HG02973 (cell line): ENCODE data around the gene TRMT1.
"Not testable (repeated sequence)": the region's sequence is repeated elsewhere in the genome, so short reads cannot be mapped to it uniquely, and the experiment has no call there.

Source experiments
- ATAC-seq: cut with Tn5 transposase; IDR thresholded peaks from one replicate; pipeline ENCODE4 v1.9.1; 2021; ENCODE audit warnings: moderate library complexity; ENCODE audit not compliant: unreplicated experiment

TRMT1 gene

DNA sequence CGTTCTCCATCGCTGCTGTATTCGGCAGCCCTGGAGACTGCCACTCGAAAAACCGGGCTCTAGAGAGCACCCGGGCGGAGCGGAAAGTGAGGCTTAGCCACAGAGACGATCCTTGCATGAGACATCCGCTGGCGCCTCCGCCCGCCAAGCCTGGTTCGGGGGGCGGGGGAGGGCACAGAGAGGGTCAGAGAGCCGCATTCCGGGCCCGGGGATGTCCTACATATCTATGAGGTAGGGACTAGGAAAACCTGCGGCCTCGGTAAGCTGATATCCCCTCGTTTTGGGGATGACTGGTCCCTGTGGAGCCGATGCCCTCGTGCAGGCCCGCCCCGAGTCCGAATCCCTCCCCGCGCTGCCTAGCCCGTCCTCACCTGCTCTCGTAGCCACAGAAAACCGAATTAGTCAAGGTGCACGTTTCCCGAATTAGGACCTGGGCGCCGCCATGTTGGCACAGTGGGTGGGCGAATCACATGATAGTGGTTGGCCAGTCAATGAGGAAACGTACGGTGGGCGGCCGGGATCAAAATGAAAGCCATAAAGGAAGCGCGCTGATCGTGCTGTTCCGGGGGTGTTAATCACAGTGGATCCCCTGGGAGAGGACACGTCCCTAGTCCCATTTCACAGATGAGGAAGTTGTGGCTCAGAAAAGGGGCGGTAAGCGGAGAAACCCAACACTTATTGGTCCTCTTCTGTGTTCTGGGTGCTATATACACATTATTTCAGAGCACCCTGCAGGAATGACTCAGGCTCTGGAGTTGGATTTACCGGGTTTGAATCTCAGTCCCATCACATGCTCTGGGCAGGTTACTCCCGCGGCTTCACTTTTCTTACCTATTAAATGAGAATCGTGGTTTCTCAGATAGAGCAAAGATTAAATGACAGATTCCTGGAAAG, at the start of gene TRMT1:
TRMT1 (minus strand) TSS at position 459 of the 894 bp plus-strand sequence; CDS start at position 118, 341 bp downstream.
- ATAC-seq, result peak; percentile 44

DNA sequence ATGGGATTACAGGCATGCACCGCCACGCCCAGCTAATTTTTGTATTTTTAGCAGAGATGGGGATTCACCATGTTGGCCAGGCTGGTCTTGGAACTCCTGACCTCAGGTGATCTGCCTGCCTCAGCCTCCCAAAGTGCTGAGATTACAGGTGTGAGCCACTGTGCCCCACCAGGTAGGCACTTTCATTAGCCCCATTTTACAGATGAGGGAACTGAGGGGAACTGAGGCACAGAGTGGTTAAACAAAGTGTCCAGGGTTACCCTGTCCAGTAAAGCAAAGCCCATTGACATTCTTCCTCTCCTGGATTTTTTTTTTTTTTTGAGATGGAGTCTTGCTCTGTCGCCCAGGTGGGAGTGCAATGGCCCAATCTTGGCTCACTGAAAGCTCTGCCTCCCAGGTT, 49.6 kb upstream of the TRMT1 start:
- not testable (repeated sequence) for ATAC-seq

DNA sequence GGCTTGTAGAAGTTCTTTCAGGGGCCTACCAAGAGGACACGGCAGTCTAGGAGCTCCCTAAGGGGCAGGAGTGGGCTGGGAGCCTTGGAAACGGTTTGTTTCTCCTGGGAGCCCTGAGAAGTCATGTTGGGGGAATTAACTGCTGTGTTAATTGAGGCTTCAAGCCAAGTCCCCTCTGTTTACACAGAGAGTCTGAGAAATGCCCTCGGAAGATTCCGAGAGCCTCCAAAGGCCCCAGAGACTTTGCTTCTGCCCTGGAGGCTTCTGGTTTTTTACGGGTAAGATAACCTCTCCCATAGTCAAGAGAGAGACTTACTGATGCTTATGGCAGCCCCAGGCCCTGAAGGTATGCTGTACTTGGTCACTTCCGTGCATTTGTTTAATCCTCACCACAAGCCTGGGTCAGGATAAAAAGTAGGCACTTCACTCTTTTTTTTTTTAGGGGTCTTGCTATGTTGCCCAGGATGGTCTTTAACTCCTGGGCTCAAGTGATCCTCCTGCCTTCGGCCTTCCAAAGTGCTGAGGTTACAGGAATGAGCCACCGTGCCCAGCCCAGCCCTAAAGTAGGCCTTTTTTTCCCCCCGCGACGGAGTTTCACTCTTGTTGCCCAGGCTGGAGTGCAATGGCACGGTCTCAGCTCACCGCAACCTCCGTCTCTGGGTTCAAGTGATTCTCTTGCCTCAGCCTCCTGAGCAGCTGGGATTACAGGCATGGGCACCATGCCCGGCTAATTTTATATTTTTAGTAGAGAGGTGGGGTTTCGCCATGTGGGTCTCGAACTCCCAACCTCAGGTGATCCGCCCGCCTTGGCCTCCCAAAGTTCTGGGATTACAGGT, 48.8 kb upstream of the TRMT1 start:
- no peak for ATAC-seq

DNA sequence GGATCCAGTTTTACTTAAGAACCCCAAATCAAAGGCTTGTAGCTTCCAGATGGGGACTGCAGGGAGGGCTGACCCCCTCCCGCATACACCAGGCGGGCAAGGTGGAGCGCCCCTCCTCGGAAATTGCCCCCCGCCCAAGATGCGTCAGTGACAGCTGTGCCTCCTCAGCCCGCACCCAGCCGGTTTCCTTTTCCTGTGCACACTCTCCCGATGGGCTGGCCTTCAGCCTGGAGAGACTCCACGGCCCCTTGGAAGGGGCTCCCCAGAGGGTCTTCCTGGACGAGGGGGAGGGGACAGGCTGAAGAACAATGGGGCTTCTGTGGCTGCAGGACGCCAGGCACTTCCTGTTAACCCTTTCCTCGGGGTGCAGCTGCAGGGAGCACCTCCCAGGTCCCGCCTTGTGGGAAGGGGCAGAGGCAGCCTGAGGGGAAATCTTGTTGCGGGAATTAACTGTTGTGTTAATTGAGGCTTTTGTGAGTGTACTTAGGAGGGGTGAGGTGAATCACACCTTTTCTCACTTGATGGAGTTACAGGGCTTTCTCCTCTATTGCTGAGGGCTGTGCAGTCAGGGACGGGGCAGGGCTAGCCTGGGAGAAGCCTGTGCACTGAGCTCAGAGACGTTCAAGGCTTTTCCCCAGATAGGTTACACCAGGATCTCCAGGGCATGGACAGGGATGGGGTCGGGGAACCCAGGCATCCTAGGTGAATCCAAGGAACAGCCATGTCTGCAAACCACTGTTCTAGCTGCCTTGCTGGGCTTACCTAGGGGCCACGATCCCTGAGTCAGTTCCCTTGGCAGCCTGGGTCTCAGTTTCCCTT, 48.0 kb upstream of the TRMT1 start:
- no peak for ATAC-seq

DNA sequence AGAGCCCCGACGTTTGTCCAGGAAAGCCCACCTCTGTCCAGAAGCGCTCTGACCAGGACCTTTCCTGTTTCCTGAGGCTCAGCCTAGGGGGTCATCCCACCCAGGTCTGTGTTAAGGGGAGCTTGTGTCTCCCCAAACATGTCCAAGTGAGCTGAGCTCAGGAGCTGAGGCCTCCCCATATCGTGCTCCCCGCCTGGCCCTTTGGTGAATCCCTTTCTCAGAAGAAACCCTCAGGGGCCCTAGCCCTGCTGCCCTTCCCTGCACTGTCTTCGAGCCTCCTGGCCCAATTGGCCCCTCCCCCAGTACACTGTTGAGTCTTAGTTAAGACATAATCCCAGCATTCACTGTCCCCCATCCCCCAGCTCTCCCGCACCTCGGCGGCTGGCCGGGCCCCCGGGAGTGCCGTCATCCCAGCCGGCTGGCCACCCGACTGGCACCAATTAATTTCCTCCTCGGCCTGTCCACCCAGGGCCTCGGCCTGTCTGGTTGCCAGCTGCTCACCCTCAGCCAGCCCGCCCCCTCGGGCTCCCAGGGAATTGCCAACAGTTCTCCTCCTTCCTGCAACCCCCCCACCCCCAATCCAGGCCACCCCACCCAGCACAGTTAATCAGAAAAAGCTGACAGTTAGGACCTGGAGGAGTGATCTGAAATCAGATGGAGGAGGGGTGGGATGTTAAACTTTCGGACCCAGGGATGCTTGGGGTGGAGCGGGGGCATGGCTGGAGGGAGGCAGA, 47.2 kb upstream of the TRMT1 start:
- no peak for ATAC-seq

DNA sequence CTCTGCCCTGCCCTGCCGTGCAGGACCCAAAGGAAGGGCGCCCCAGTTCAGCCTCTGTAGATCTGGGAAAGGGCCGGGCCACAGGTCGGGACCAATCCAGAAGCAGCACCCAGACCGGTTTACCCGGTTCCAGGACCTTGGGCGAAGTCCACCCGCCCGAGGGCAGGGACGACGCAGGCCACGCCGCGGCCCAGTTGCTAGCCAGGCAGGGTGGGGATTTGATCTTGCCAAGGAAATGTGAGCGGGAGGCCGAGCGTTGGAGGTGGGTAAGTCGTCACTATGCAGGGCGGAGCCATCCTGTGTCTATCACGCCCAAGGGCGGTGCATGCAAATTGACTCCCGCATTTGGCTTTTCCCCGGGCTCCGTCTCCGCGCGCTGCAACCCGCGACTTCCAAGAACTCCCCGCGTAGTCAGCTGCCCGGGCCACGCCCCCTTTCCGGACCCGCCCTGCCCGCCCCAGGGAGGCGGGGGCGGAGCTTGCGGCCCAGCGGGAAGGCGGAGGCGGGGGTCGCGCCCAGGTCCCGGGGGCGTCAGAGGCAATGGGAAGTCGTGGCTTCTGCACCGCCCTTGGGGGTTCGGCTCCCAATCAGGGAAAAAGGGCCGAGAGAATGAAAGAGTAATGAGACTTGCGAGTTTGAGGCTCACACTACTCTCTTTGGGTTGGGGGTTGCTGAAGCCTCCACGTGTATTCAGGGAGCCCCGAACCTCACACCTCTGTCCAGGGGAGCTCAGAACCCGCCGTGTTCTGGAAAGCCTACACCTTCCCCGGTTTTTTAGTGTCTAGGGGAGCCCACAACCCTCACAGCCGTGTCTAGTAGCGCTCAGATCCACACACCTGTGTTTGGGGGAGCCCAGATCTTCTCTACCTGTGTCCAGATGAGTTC, 46.4 kb upstream of the TRMT1 start:
- ATAC-seq, result no peak

DNA sequence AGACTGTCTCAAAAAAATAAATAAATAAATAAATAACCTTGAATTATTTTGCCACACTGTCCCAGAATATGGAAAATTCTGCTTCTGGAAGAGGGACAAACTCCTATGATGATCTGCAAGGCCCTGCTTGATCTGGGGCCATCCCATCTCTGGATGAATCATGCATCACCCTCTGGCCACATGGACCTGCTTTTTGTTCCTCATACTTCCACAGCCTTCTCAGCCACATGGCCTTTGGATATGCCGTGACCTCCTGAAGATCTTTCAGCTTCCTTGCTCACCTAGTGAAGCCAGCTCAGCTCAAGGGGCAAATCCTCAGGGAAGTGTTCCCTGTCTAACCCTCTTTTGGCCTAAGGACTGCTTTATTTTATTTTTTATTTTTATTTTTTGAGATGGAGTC, 44.0 kb upstream of the TRMT1 start:
- no peak for ATAC-seq

DNA sequence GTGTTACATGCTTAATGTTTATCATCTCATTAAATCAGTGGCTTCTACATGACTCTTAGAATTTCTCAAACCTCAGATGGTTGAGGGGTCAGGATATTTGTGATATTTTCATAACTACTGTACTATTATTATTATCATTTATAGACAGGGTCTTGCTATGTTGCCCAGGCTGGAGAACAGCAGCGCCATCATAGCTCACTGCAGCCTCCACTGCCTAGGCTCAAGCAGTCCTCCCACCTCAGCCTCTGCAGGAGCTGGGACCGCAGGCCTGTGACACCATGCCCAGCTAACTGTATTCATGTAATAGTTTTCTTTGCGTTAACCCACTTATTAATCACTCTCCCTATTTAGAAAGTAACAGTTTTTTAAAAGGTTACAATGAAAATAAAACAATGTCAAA, 43.2 kb upstream of the TRMT1 start:
- no peak for ATAC-seq

DNA sequence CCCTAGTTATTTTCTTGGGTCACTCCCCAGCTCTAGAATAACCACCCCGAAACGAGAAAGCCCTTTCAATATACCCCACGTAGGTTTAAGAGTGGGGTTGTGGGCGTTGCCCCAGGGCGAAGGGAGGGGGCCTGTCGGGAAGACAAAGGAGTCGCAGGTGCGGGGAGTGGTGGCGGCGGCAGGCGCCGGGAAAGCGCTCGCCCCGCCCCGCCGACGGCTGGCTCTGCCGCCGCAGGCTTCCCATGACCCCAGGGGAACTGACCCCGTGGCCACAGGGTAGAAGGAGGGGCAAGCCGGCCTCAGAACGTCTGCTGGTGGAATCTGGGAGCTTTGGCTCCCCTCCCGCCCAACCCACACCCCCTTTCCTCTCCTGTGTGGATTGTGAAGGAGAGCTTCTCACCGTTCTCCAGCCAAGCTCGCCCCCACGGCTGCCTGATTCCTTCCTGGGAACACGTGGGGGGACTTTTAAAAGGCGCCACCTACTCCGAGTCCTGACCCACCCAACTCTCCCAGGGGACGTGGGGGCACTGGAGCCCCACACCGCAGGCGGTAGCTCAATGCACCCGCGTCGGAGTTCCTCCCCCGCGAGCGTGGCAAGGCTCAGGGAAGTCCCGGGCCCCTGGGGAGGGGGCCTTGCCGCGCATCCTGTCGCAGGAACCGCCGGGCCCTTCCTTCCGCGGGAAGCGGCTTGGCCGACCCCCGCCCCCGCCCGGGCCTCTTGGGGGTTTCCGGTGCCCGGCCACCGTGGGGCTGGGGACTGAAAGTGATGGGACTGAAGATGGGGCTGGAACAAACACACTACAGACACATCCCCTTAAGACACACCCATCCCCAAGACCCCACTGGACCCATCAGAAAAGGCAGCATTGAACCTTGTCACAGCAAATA, 39.2 kb upstream of the TRMT1 start:
- ATAC-seq, result no peak

DNA sequence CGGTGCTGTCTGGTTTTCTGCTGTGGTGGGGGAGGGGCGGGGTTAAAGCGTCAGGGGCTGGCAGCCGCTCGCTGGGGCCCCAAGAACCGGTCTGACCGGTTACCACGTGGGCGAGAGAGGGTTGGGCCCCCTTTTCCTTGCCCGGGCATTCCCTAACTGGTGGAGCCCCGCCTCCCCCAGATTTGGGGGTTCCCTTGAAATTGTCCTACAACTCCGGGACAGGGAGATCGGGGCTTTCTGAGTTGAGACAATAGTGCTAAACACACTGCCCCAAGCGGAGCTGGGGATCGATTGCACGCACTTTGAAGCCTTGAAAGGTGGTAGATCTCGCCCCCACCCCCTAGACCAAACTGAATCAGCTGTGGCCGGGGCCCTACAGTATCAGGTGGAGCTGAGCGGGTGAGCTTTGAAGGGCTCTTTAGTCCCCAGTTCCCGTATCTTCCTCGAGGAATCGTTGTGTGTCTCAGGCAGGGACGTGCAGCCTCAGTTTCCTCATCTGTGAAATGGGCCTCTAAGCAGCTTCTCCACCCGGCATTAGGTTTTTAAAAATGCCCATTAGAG, 38.5 kb upstream of the TRMT1 start:
- ATAC-seq, result no peak

DNA sequence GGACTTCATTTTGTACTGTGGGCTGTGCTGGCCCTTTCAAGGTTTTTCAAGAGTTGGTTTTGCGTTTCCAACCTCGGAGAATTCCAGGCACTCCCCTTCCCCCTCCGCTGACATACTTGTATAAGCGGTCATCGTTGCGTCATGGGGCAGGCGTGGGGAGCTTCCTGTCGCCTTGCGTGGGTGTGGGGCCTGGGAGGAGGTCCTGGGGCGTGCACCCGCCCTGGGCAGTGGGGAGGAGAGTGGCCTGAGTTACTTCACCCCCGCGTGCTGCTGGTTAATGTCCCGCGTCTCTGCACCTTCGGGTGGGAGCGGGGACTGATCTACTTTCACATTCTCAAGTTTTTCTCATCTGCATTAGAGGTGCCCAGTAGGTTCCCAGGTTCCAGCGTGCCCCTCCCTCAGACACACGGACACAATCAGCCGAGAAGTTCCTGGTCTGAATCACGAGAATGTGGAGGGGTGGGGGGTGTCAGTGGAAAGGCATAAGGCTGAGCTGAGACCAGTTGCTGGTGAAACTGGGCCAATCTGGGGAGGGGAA, 37.8 kb upstream of the TRMT1 start:
- ATAC-seq, result no peak

DNA sequence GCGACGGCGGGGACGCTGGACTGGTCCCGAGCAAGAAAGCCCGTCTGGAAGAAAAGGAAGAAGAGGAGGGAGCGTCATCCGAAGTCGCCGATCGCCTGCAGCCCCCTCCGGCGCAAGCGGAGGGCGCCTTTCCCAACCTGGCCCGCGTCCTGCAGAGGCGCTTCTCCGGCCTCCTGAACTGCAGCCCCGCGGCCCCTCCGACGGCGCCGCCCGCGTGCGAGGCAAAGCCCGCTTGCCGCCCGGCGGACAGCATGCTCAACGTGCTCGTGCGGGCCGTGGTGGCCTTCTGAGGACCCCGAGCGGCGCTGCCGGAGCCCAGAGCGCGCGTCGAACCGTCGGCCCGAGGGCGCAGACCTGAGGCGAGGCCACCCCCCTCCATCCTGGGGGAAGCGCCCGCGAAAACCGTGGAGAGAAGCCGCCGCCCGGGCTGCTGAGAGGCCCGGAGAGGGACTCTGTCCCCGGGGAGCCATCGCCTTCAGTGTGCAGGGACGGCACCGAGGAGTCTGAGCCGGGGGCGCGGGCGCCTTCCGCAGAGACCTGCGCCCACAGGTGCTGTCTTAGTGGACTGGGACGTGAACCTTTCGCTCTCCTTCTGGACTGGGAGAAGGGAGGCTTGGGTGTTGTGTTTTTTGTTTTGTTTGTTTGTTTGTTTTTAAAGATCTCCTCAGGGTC, 37.2 kb upstream of the TRMT1 start:
- no peak for ATAC-seq

DNA sequence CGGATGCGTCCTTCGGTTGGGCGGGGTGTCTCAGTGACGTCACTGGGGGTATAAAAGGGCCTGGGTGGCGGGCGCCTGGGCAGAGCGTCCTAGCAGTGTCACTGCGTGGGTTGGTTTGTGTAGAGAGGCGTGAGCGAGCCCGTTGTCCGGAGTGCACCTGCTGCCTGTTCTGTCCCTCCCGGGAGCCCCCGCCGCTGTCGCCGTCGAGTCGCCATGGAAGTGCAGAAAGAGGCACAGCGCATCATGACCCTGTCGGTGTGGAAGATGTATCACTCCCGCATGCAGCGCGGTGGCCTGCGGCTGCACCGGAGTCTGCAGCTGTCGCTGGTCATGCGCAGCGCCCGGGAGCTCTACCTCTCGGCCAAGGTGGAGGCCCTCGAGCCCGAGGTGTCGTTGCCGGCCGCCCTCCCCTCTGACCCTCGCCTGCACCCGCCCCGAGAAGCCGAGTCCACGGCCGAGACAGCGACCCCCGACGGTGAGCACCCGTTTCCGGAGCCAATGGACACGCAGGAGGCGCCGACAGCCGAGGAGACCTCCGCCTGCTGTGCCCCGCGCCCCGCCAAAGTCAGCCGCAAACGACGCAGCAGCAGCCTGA, 36.5 kb upstream of the TRMT1 start:
- ATAC-seq, result no peak

DNA sequence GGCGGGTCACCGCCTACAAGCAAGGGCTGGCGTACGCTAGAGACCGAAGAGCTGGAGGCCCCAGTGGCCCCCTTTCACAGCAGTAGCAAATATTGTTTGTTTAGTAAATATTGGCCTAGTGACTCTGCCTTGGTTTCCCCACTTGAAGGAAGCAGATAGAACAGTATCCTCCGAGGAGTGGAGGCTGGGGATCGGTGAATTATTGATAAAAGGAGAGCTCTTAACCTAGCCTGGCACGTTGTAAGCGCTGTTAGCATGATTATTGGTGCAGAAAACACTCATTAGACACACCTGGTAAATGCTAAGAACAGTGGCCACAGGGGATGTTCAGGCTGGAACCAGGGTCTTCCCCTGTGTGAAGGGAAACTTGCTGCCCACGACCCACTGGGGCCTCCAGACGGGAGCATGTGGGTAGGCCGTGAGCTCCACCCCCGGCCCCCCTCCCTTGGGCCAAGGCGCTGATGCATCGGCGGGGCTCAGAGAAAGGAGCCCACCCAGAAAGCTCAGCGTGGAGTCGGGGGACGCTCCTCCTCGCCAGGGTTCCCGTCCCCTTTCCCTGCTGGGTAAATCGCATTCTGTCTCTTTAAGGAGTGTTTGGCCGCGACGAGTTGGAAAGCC, 35.9 kb upstream of the TRMT1 start:
- no peak for ATAC-seq

DNA sequence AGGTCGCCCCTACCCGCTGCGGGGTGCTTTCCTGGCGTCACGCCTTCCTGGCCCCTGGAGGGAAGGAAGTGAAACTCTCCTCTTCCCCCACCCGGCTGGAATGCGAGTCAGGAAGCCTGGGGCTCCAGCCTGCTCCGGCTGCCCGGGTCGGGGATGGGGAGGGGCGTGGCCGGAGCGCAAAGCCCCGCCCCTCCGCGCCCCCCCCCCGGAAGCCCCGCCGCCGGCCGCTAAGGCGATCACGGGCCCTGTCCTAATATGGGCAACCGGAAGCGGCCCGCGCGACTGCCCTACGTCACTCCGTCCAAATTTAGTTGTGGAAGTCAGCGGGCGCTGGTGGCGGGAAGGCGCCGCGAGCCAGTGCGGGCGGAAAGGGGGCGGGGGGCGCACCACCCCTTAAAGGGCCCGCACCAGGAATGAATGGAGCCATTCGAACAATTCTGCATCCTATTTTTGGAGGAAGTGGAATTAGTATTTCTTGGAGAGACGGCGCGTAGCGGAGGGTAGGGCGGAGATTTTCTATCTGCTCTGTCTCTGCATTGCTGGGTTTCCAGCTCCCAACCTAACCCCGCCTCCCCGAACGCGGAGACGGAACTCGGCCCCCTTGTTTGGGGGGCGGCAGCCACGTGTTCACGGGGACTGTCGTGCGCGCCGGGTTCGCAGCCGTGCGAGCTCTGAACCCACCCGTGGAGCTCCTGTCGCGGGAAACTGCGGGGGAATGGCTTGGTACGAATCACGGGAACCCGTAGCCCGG, 35.2 kb upstream of the TRMT1 start:
- peak; percentile 31 for ATAC-seq
